Tibial artery (tissue), 4 donors: Measurements from ENCODE around the gene FAM187B.

Source experiments
- DNase-seq, 2 donors: peaks; one replicate each; pipeline ENCODE4 v3.0.0-alpha.2; 2019
- H3K27ac ChIP-seq, 2 donors: fragments of 200-600 bp; sonication (generic) in 1 of 2; 1 replicate in 1 of 2; 2 replicates in 1 of 2; pipeline ENCODE4 v1.5.1; 2018 to 2019; ENCODE audit warnings: mild to moderate bottlenecking in 1 of 2
- H3K27me3 ChIP-seq, 2 donors: fragments of 200-600 bp; sonication (generic) in 1 of 2; one replicate each; pipeline versions ENCODE4 v1.5.1 to v1.6.0; 2016 to 2019
- H3K36me3 ChIP-seq, 3 donors: fragments of 200-600 bp; sonication (generic) in 2 of 3; one replicate each; pipeline ENCODE4 v1.5.1; 2016 to 2019; ENCODE audit warnings: mild to moderate bottlenecking in 2 of 3
- H3K4me1 ChIP-seq, 4 donors: fragments of 200-600 bp; sonication (generic) in 2 of 4; 1 replicate in 3 of 4; 2 replicates in 1 of 4; pipeline ENCODE4 v1.5.1; 2016 to 2019
- H3K4me3 ChIP-seq, 2 donors: fragments of 200-600 bp; sonication (generic) in 1 of 2; 1 replicate in 1 of 2; 2 replicates in 1 of 2; pipeline ENCODE4 v1.5.1; 2018 to 2019; ENCODE audit warnings: mild to moderate bottlenecking in 2 of 2
- H3K9me3 ChIP-seq, 3 donors: fragments of 200-600 bp; sonication (generic) in 1 of 3; one replicate each; pipeline ENCODE4 v1.5.1; 2016 to 2019
- CTCF ChIP-seq, 2 experiments: fragments of 200-600 bp in 1 of 2; fragments of 450-650 bp in 1 of 2; IDR thresholded peaks; one replicate each; pipeline ENCODE4 v1.5.1; 2017 to 2019; ENCODE audit warnings: antibody characterized with exemption in 2 of 2, mild to moderate bottlenecking in 1 of 2, moderate library complexity in 1 of 2
- intact Hi-C: fragments of 100-400 bp; cut with DNase I; formaldehyde crosslinking; loops from one replicate; pipeline ENCODE4 v1.15.0; 2023; ENCODE audit warnings: low total_unique reads

FAM187B gene

DNA sequence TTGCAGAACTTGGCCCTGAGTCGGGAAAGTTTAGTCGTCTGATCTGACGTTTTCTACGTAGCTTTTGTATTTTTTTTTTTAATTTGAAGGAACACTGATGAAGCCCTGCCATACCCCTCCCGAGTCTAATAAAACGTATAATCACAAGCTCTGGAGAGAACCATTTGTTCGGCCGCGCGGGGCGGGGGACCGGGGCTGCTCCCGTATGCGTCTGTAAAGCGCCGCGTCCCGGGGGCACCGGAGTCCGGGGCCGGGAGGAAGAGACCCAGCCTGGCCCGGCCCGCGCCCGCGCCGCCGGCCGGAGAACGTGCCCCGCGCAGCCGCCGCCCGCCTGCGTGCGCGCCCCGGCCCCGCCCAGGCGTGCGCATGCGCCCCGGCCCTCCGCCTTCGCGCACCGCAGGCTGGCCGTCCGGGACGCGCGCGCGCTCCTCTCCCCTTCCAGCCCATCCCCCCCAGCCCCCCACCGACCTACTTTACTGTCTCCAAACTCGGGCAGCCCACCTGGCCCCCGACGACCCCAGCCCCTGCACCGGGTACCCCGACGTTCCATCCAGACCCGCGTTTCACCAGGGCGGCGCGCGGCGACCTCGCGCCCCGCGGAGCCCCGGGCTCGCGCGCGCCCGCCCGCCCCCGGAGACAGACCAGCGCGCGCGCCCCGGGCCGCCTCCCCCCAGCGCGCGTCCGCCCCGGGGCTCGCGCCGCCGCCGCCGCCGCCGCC is 39.4 kb upstream of the FAM187B start:
- Histone ChIP-seq H3K9me3 (no peaks in the 10 kb centered on the region), H3K36me3 (peaks cover 18 to 32% (median 28%) of the 10 kb centered on the region in 3 donors), H3K4me1 (peaks cover 0 to 40% (median 20%) of the 10 kb centered on the region in 4 donors), H3K27me3 (no peaks in the 10 kb centered on the region), H3K4me3 (peak overlapping the region; percentile 74 to 89), H3K27ac (peak overlapping the region; percentile 93 to 98)
- peak; percentile 60 to 85 for DNase-seq
- TF ChIP-seq CTCF (IDR thresholded peaks at IDR 0.05): peak in 1 of 2 experiments; percentile 12
- intact Hi-C loops: loop anchor here (5.0 kb wide), 1 partner anchor 131 kb away; the partner anchor contains the start of genes FXYD1 and LGI4

DNA sequence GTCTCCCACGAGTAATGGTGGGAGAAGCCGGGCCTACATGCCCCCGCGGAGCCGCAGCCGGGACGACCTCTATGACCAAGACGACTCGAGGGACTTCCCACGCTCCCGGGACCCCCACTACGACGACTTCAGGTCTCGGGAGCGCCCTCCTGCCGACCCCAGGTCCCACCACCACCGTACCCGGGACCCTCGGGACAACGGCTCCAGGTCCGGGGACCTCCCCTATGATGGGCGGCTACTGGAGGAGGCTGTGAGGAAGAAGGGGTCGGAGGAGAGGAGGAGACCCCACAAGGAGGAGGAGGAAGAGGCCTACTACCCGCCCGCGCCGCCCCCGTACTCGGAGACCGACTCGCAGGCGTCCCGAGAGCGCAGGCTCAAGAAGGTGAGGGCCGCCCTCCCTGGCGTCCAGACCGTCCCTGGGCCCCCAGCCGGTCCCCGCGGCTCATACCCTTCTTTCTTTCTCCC is 38.8 kb upstream of the FAM187B start:
- peaks cover 0 to 42% (median 20%) of the 10 kb centered on the region in 4 donors for H3K4me1 ChIP-seq
- TF ChIP-seq CTCF (IDR thresholded peaks at IDR 0.05): no peak
- H3K36me3 ChIP-seq: peaks cover 18 to 26% (median 22%) of the 10 kb centered on the region in 3 donors
- peak in 1 of 2 donors; percentile 80 for DNase-seq
- H3K27ac ChIP-seq: peak overlapping the region; percentile 93 to 98
- intact Hi-C loops: loop anchor here (5.0 kb wide), 1 partner anchor 130 kb away; the partner anchor contains the start of genes FXYD1 and LGI4
- no peaks in the 10 kb centered on the region for H3K27me3 ChIP-seq
- peak overlapping the region; percentile 74 to 89 for H3K4me3 ChIP-seq
- H3K9me3 ChIP-seq: no peaks in the 10 kb centered on the region

- H3K27ac ChIP-seq: peak overlapping the region; percentile 93 to 98
- DNase-seq: peak in 1 of 2 donors; percentile 75
- no peak for TF ChIP-seq CTCF (IDR thresholded peaks at IDR 0.05)
- peaks cover 15 to 19% (median 16%) of the 10 kb centered on the region in 3 donors for H3K36me3 ChIP-seq
- no peaks in the 10 kb centered on the region for H3K9me3 ChIP-seq
- intact Hi-C loops: loop anchor here (5.0 kb wide), 1 partner anchor 129 kb away; the partner anchor contains the start of genes FXYD1 and LGI4
- peaks cover 0 to 46% (median 20%) of the 10 kb centered on the region in 4 donors for H3K4me1 ChIP-seq
- H3K4me3 ChIP-seq: peak overlapping the region; percentile 74 to 89
- H3K27me3 ChIP-seq: no peaks in the 10 kb centered on the region
Measured at GRCh38 chr19:35266520-35267352, 38.2 kb upstream of the FAM187B start.

GRCh38 chr19:35265900-35266519 is 37.5 kb upstream of the FAM187B start:
- Histone ChIP-seq H3K27ac (no peak overlapping the region), H3K27me3 (no peaks in the 10 kb centered on the region), H3K4me1 (peaks cover 0 to 43% (median 20%) of the 10 kb centered on the region in 4 donors), H3K9me3 (no peaks in the 10 kb centered on the region), H3K36me3 (peaks cover 7 to 12% (median 9%) of the 10 kb centered on the region in 3 donors), H3K4me3 (no peak overlapping the region)
- intact Hi-C loops: loop anchor here (5.0 kb wide), 1 partner anchor 129 kb away; the partner anchor contains the start of genes FXYD1 and LGI4
- TF ChIP-seq CTCF (IDR thresholded peaks at IDR 0.05): no peak
- peak in 1 of 2 donors; percentile 62 for DNase-seq
